Stomach (tissue), 9 donors: ENCODE data around the gene G6PD. TPM values are rescaled to one million over a fixed set of nuclear protein-coding genes. Genes with fewer than 3 reads are reported as not detected.

ENCODE experiments used
- DNase-seq, 2 donors: peaks; one replicate each; pipeline versions ENCODE4 v3.0.0 to v3.0.0-alpha.2; 2013 to 2019
- H3K27ac ChIP-seq, 5 donors: fragments of 200-600 bp in 4 of 5; sonication (generic) in 4 of 5; one replicate each; pipeline ENCODE4 v1.5.1; 2013 to 2019; ENCODE audit warnings: mild to moderate bottlenecking in 1 of 5, moderate library complexity in 1 of 5
- H3K27me3 ChIP-seq, 3 donors: fragments of 200-600 bp; sonication (generic); one replicate each; pipeline ENCODE4 v1.5.1; 2017 to 2019; ENCODE audit warnings: mixed run types in 1 of 3
- H3K36me3 ChIP-seq, 4 donors: fragments of 200-600 bp; sonication (generic); 1 replicate in 3 of 4; 2 replicates in 1 of 4; pipeline ENCODE4 v1.5.1; 2016 to 2019
- H3K4me1 ChIP-seq, 4 donors: fragments of 200-600 bp; sonication (generic); one replicate each; pipeline ENCODE4 v1.5.1; 2016 to 2019
- H3K4me3 ChIP-seq, 4 donors: fragments of 200-600 bp; sonication (generic) in 3 of 4; one replicate each; pipeline ENCODE4 v1.5.1; 2016 to 2019; ENCODE audit warnings: mild to moderate bottlenecking in 1 of 4
- H3K9me3 ChIP-seq, 4 donors: fragments of 200-600 bp; sonication (generic); one replicate each; pipeline ENCODE4 v1.5.1; 2016 to 2019
- CTCF ChIP-seq, 7 experiments: fragments of 450-650 bp in 4 of 7; fragments of 200-600 bp in 3 of 7; sonication (generic) in 3 of 7; IDR thresholded peaks; one replicate each; pipeline ENCODE4 v1.5.1; 2016 to 2019; ENCODE audit warnings: antibody characterized with exemption in 7 of 7, control low read depth in 2 of 7, mild to moderate bottlenecking in 1 of 7
- EP300 ChIP-seq: sonication (generic); formaldehyde crosslinking; IDR thresholded peaks from one replicate; pipeline ENCODE4 v1.6.1; 2017; ENCODE audit warnings: antibody characterized with exemption
- POLR2A ChIP-seq, 4 donors: fragments of 450-650 bp; IDR thresholded peaks; one replicate each; pipeline ENCODE4 v1.6.1; 2016; ENCODE audit warnings: antibody characterized with exemption in 4 of 4, control low read depth in 2 of 4, mild to moderate bottlenecking in 1 of 4, moderate library complexity in 1 of 4
- POLR2AphosphoS5 ChIP-seq, 3 donors: sonication (generic); formaldehyde crosslinking; IDR thresholded peaks; one replicate each; pipeline ENCODE4 v1.6.1; 2016; ENCODE audit warnings: antibody characterized with exemption in 3 of 3
- WGBS, 5 donors: extraction: QIAGEN DNeasy Blood & Tissue Kit in 3 of 5; methylation state at CpG; one replicate each; pipeline versions ENCODE4 v1.1.5 to v1.1.7; 2013 to 2018; 5-methylcytosine and 5-hydroxymethylcytosine counted together
- intact Hi-C: fragments of 100-400 bp; cut with DNase I; formaldehyde crosslinking; loops from one replicate; pipeline ENCODE4 v1.15.1; 2023; ENCODE audit warnings: low total_unique reads
- polyA plus RNA-seq, 3 donors: library from polyadenylated mRNA; stranded (reverse); fragments of 200-250 nt; gene quantifications; one replicate each; pipeline ENCODE4 v1.2.3, GENCODE V29; 2013
- total RNA-seq, 5 donors: library from RNA; depleted of rRNA; stranded (reverse); fragments of >200 nt; gene quantifications; one replicate each; pipeline versions ENCODE4 v1.1.0 to v1.2.3, GENCODE V29; 2014 to 2016
- donor health status: healthy with polysubstance abuse.
- donor health status: Bipolar disorder and iron deficiency.
- donor health status: healthy.

Gene G6PD
- total and polyA plus RNA-seq, 8 donors: 10.3 to 41.7 (median 23.4) TPM

- peak within 1 kb of the TSS; percentile 57 to 65 (median 64) for H3K4me3 ChIP-seq
- peak within 1 kb of the TSS; percentile 86 to 94 (median 91) for H3K27ac ChIP-seq
- DNase-seq: peak; percentile 89 to 96
- TF ChIP-seq EP300 (no peak), POLR2AphosphoS5 (IDR thresholded peaks at IDR 0.05) (peak in 2 of 3 donors; percentile 28 to 63)
- WGBS, 5 donors: 1 to 49% (median 4%) methylated on average over 41 to 68 of the region's 69 CpGs
- H3K27me3 ChIP-seq: no peaks in the 10 kb centered on the region
- intact Hi-C loops: no loop called here
- H3K9me3 ChIP-seq: peaks cover 0 to 13% (median 0%) of the 10 kb centered on the region in 4 donors
- H3K4me1 ChIP-seq: peaks cover 11 to 75% (median 44%) of the 10 kb centered on the region in 4 donors
- peaks cover 0 to 8% (median 3%) of the 10 kb centered on the region in 4 donors for H3K36me3 ChIP-seq
These were observed 790 bp upstream of the G6PD start, which contains the start of gene IKBKG for GRCh38 chrX:154547245-154548027. IKBKG (plus strand) TSS chrX:154547620; CDS start chrX:154552003, 4,383 bp downstream.

GRCh38 chrX:154545673-154546274 is 872 bp downstream of the G6PD start:
- Histone ChIP-seq H3K27me3 (no peaks in the 10 kb centered on the region), H3K4me1 (peaks cover 20 to 80% (median 50%) of the 10 kb centered on the region in 4 donors), H3K4me3 (peak overlapping the region; percentile 57 to 65 (median 64)), H3K27ac (peak overlapping the region in 3 of 5 donors; percentile 89 to 94 (median 91)), H3K36me3 (peaks cover 0 to 3% (median 0%) of the 10 kb centered on the region in 4 donors), H3K9me3 (peaks cover 0 to 13% (median 0%) of the 10 kb centered on the region in 4 donors)
- peak in 1 of 2 donors; percentile 9 for DNase-seq
- TF ChIP-seq EP300: no peak
- no peak for TF ChIP-seq POLR2A (IDR thresholded peaks at IDR 0.05)
- no peak for TF ChIP-seq CTCF (IDR thresholded peaks at IDR 0.05)
- TF ChIP-seq POLR2AphosphoS5 (IDR thresholded peaks at IDR 0.05): no peak
- intact Hi-C loops: no loop called here
- 93 to 95% (median 94%) methylated on average over 15 to 17 of the region's 17 CpGs for WGBS, 5 donors

- peaks cover 0 to 3% (median 0%) of the 10 kb centered on the region in 4 donors for H3K36me3 ChIP-seq
- TF ChIP-seq POLR2AphosphoS5 (IDR thresholded peaks at IDR 0.05) (no peak), EP300 (no peak), POLR2A (IDR thresholded peaks at IDR 0.05) (no peak), CTCF (IDR thresholded peaks at IDR 0.05) (no peak)
- peak overlapping the region; percentile 34 to 86 (median 84) for H3K27ac ChIP-seq
- H3K9me3 ChIP-seq: peaks cover 0 to 13% (median 0%) of the 10 kb centered on the region in 4 donors
- DNase-seq: no peak
- 52 to 61% (median 55%) methylated on average over 4 to 20 of the region's 20 CpGs for WGBS, 5 donors
- peaks cover 14 to 68% (median 28%) of the 10 kb centered on the region in 4 donors for H3K4me1 ChIP-seq
- intact Hi-C loops: no loop called here
- peak overlapping the region in 1 of 4 donors; percentile 11 for H3K4me3 ChIP-seq
- H3K27me3 ChIP-seq: no peaks in the 10 kb centered on the region
These were observed 3.8 kb downstream of the G6PD start for GRCh38 chrX:154542723-154543424.

- intact Hi-C loops: no loop called here
- Histone ChIP-seq H3K36me3 (peaks cover 0 to 3% (median 0%) of the 10 kb centered on the region in 4 donors), H3K4me3 (peak overlapping the region in 1 of 4 donors; percentile 11), H3K27me3 (no peaks in the 10 kb centered on the region), H3K4me1 (peaks cover 14 to 68% (median 28%) of the 10 kb centered on the region in 4 donors), H3K9me3 (peaks cover 0 to 10% (median 0%) of the 10 kb centered on the region in 4 donors), H3K27ac (peak overlapping the region; percentile 34 to 86 (median 84))
- WGBS, 5 donors: 40 to 73% (median 48%) methylated on average over 2 to 12 of the region's 12 CpGs
- TF ChIP-seq EP300: peak; percentile 17
- peak in 1 of 3 donors; percentile 30 for TF ChIP-seq POLR2AphosphoS5 (IDR thresholded peaks at IDR 0.05)
- TF ChIP-seq CTCF (IDR thresholded peaks at IDR 0.05): no peak
- no peak for TF ChIP-seq POLR2A (IDR thresholded peaks at IDR 0.05)
- peak; percentile 72 to 73 for DNase-seq
These were observed 4.5 kb downstream of the G6PD start for GRCh38 chrX:154541896-154542722.
